Measurements from ENCODE around the gene TMPRSS9. TPM values are rescaled to one million over a fixed set of nuclear protein-coding genes. Genes with fewer than 3 reads are reported as not detected.

TMPRSS9 gene
- total RNA-seq, 1 donor from 2014 or later = not detected

DNA sequence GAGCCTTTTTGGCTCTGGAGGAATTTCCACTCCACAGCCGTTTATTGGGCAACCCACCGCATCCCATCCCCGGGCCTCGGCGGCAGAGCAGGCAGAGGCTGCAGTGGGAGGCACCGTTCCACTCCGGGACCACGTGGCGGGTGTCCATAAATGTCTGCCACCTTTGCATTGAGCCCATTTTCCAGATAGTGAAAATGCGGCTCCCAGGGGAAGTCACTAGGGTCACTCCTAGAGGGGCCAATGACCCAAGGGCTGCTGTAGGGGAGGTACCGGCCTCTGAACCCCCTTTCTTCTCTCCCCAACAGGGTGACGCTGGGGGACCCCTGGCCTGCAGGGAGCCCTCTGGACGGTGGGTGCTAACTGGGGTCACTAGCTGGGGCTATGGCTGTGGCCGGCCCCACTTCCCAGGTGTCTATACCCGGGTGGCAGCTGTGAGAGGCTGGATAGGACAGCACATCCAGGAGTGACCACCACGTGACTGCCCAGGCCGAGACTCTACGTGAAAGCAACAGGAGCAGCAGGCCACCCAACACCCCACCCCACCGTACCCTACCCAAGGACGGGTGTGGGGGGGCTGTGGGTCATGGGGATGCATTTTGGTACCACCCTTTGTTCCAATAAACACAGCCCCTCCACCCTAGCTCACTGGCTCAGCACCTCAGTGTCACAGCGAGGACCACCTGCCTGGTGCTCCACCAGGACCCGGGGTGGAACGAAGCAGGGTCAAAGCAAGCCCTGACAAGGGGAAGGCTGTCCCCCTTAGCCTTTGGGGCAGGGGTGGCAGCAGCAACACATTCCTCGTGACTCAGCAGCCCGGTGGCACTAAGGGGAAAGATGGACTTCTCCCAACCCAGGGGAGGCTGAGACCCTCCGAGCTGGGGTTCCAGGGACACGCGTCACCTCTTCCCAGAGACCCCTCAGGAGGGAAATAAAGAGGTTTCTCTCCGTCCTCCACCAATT, 65.8 kb downstream of the TMPRSS9 start:
- Histone ChIP-seq H3K4me1 (peaks cover 65% of the 10 kb centered on the region), H3K27ac (replicated peaks) (no peak overlapping the region), H3K27me3 (ENCODE audit: low read depth) (no peaks in the 10 kb centered on the region), H3K36me3 (peaks cover 24% of the 10 kb centered on the region), H3K4me3 (peak overlapping the region; percentile 76), H3K9me3 (replicated peaks) (no peaks in the 10 kb centered on the region)
- DNase-seq = no peak
- intact Hi-C loops (cut with micrococcal nuclease) = no loop called here
- no peak for TF ChIP-seq CTCF (IDR thresholded peaks at IDR 0.05; ENCODE audit: borderline replicate concordance)

GRCh38 chr19:2426611-2427428, 66.8 kb downstream of the TMPRSS9 start:
- no peak for TF ChIP-seq CTCF (IDR thresholded peaks at IDR 0.05; ENCODE audit: borderline replicate concordance)
- peak; percentile 35 for DNase-seq
- Histone ChIP-seq H3K4me1 (peaks cover 63% of the 10 kb centered on the region), H3K36me3 (peaks cover 33% of the 10 kb centered on the region), H3K27ac (replicated peaks) (peak overlapping the region; percentile 96), H3K4me3 (peak overlapping the region; percentile 76), H3K9me3 (replicated peaks) (no peaks in the 10 kb centered on the region), H3K27me3 (ENCODE audit: low read depth) (no peaks in the 10 kb centered on the region)
- intact Hi-C loops (cut with micrococcal nuclease) = no loop called here

DNA sequence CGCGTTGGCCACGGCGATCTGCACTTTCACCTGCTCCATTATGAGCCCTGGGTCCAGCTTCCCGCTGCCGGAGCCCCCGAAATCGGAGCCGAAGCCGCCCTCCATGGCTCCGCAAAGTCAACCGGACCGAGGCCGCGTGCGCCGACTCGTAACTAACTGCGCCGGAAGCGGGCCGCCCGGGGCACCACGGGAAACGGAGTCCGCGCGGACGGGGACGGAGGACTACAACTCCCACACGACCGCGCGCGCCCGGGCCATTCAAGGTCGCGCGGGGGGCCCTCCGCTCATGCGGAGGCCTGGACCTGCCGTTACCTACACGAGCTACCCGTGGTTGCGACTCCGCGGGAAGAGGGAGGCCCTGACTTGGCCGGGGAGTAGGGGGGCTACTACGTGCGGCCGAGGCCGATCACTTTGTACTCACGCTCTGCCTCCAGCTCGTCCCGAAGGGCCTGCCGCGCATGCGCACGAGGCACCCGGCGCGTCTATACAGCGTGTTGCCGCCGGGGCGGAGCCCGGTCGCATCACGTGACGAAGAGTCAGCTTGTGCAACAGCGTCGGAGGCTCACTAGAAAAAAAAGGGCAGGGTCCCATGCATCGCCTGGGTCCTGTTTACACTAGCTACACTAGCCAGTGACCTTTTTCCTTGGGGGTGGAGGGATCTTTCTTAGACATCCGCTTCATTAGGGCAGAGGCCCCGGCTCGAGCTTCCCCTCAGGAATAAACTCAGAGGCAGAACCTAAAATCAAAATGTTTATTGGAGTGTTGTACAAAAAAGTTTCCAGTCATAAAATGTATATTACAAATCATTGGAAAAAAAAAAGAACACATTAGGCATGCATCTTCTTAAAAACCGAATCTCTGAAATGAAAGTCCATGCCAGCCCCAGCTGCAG, 67.6 kb downstream of the TMPRSS9 start, which contains the start of gene TIMM13:
TIMM13 (minus strand) TSS at position 158 of the 892 bp plus-strand sequence; CDS start at position 105, 53 bp downstream.
- Histone ChIP-seq H3K9me3 (replicated peaks) (no peaks in the 10 kb centered on the region), H3K4me3 (peak within 1 kb of the TSS; percentile 76), H3K4me1 (peaks cover 56% of the 10 kb centered on the region), H3K36me3 (peaks cover 37% of the 10 kb centered on the region), H3K27ac (replicated peaks) (peak within 1 kb of the TSS; percentile 96), H3K27me3 (ENCODE audit: low read depth) (no peaks in the 10 kb centered on the region)
- intact Hi-C loops (cut with micrococcal nuclease) = no loop called here
- DNase-seq = peak; percentile 96
- no peak for TF ChIP-seq CTCF (IDR thresholded peaks at IDR 0.05; ENCODE audit: borderline replicate concordance)

DNA sequence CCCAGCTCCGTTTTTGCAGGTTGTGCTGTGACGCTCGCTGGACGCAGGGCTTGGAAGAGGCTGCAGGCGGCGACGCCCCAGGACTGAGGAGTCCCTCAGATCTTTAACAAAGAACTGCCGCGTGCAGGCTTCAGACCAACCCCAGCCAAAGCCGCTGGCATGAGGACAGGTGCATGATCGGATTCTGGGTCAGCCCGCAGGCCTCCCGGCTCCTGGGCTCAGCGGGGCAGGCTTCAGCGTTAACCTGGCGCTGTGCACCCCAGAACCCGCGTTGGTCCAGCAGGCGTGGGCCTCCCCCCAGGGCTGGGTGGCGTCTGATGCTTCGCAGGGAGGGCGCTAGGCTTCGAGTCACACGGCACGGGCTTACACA, 68.2 kb downstream of the TMPRSS9 start:
- intact Hi-C loops (cut with micrococcal nuclease) = no loop called here
- Histone ChIP-seq H3K36me3 (peaks cover 37% of the 10 kb centered on the region), H3K27me3 (ENCODE audit: low read depth) (no peaks in the 10 kb centered on the region), H3K27ac (replicated peaks) (peak overlapping the region; percentile 96), H3K4me3 (peak overlapping the region; percentile 76), H3K9me3 (replicated peaks) (no peaks in the 10 kb centered on the region), H3K4me1 (peaks cover 50% of the 10 kb centered on the region)
- peak; percentile 36 for DNase-seq
- TF ChIP-seq CTCF (IDR thresholded peaks at IDR 0.05; ENCODE audit: borderline replicate concordance) = no peak
